Activated B cell treated with CpG ODN at 0.5 μM for 24 hours (primary cell): ENCODE data around the gene THOC6. TPM values are rescaled to one million over a fixed set of nuclear protein-coding genes. Genes with fewer than 3 reads are reported as not detected.

Source experiments
- ATAC-seq: fragments of 200-7000 bp; cut with Tn5 transposase; one replicate; pipeline ENCODE4 v1.10.0; 2021; ENCODE audit warnings: low read depth, mild to moderate bottlenecking, moderate library complexity
- CTCF ChIA-PET: fragments of 350-600 bp; sonication (Branson Sonifier 250); formaldehyde crosslinking; loops from one replicate; lab custom pipeline; 2021; ENCODE audit warnings: antibody characterized with exemption; lab: Charles Lee
- POLR2A ChIA-PET: fragments of 350-600 bp; sonication (Branson Sonifier 250); formaldehyde crosslinking; loops from one replicate; lab custom pipeline; 2021; ENCODE audit warnings: antibody characterized with exemption; lab: Charles Lee
- DNase-seq: peaks from one replicate; pipeline ENCODE4 v3.0.0; 2022
- H3K27ac Mint-ChIP-seq: one replicate; pipeline ENCODE4 v1.8.0; 2020; ENCODE audit warnings: mixed read lengths
- H3K27me3 Mint-ChIP-seq: one replicate; pipeline ENCODE4 v1.8.0; 2021; ENCODE audit warnings: mixed read lengths
- H3K36me3 Mint-ChIP-seq: one replicate; pipeline ENCODE4 v1.8.0; 2021; ENCODE audit warnings: low read depth, mixed read lengths
- H3K4me1 Mint-ChIP-seq: one replicate; pipeline ENCODE4 v1.8.0; 2021; ENCODE audit warnings: mixed read lengths
- H3K4me3 Mint-ChIP-seq: one replicate; pipeline ENCODE4 v1.8.0; 2020; ENCODE audit warnings: mild to moderate bottlenecking, mixed read lengths
- H3K9me3 Mint-ChIP-seq: one replicate; pipeline ENCODE4 v1.8.0; 2020; ENCODE audit warnings: mixed read lengths
- intact Hi-C: fragments of 100-400 bp; cut with micrococcal nuclease; formaldehyde crosslinking; loops from one replicate; pipeline ENCODE4 v1.15.1; 2024
- total RNA-seq: library from RNA; stranded (reverse); gene quantifications from 2 replicates; pipeline ENCODE4 v1.2.3, GENCODE V29; 2022
- TF ChIP-seq, protein P1 (sequence below): fragments of 200-600 bp; IDR thresholded peaks from one replicate; pipeline ENCODE4 v1.8.0; 2022; ENCODE audit warnings: antibody characterized with exemption, mild to moderate bottlenecking

THOC6 gene
- total RNA-seq, 1 donor from 2014 or later: 45.8 TPM

- Mint-ChIP-seq H3K4me3 (no peak overlapping the region), H3K9me3 (no peaks in the 10 kb centered on the region), H3K4me1 (peaks cover 44% of the 10 kb centered on the region), H3K27me3 (peaks cover 15% of the 10 kb centered on the region), H3K36me3 (peaks cover 21% of the 10 kb centered on the region), H3K27ac (no peak overlapping the region)
- ChIA-PET CTCF (interaction anchor here (1.4 kb wide), 1 partner anchor 23 kb away, joined by 6 read pairs; no protein-coding TSS in a partner anchor), POLR2A (interaction anchor here (1.4 kb wide), 1 partner anchor 22 kb away, joined by 3 read pairs; no protein-coding TSS in a partner anchor)
- ATAC-seq: no peak
- intact Hi-C loops: no loop called here
- TF ChIP-seq, protein P1, sequence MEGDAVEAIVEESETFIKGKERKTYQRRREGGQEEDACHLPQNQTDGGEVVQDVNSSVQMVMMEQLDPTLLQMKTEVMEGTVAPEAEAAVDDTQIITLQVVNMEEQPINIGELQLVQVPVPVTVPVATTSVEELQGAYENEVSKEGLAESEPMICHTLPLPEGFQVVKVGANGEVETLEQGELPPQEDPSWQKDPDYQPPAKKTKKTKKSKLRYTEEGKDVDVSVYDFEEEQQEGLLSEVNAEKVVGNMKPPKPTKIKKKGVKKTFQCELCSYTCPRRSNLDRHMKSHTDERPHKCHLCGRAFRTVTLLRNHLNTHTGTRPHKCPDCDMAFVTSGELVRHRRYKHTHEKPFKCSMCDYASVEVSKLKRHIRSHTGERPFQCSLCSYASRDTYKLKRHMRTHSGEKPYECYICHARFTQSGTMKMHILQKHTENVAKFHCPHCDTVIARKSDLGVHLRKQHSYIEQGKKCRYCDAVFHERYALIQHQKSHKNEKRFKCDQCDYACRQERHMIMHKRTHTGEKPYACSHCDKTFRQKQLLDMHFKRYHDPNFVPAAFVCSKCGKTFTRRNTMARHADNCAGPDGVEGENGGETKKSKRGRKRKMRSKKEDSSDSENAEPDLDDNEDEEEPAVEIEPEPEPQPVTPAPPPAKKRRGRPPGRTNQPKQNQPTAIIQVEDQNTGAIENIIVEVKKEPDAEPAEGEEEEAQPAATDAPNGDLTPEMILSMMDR: no peak
- DNase-seq: no peak
Observed at GRCh38 chr16:3026003-3026378, 2.2 kb downstream of the THOC6 start.

DNA sequence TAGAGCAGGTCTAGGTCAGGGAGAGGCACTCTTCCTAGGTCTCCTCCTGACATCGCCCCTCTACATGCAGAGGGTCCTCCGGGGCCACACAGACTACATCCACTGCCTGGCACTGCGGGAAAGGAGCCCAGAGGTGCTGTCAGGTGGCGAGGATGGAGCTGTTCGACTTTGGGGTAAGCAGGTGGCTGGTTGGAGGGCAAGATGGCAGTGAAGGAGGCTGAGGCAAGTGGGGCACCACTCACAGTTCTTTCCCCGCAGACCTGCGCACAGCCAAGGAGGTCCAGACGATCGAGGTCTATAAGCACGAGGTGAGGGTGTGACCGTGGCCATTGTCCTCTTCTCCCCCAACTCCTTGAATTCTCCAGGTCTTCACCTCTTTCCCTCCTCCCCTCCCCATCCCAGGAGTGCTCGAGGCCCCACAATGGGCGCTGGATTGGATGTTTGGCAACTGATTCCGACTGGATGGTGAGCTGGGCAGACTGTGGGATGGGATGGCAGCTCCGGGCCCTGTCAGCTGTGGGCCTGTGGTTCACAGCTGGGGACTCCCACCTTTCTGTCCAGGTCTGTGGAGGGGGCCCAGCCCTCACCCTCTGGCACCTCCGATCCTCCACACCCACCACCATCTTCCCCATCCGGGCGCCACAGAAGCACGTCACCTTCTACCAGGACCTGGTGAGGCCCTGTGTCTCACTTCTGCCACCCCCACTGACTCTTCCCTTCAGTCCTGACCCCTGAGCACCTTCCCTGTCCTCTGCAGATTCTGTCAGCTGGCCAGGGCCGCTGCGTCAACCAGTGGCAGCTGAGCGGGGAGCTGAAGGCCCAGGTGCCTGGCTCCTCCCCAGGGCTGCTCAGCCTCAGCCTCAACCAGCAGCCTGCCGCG, 3.0 kb downstream of the THOC6 start:
- Mint-ChIP-seq H3K4me3 (no peak overlapping the region), H3K9me3 (no peaks in the 10 kb centered on the region), H3K27me3 (peaks cover 17% of the 10 kb centered on the region), H3K36me3 (peaks cover 21% of the 10 kb centered on the region), H3K4me1 (peaks cover 38% of the 10 kb centered on the region), H3K27ac (no peak overlapping the region)
- CTCF ChIA-PET: interaction anchor here (0.7 to 9.0 kb wide), 5 partner anchors 20 to 104 kb away, joined by 3 to 87 read pairs (median 6); partner anchors contain the start of gene ZNF213
- intact Hi-C loops: no loop called here
- DNase-seq: no peak
- POLR2A ChIA-PET: interaction anchor here (0.7 to 1.5 kb wide), 5 partner anchors 23 to 1200 kb away, joined by 3 to 9 read pairs (median 3); partner anchors contain the start of genes FAHD1, KCTD5, ZNF213 and ZNF263
- no peak for ATAC-seq
- TF ChIP-seq, protein P1: no peak

DNA sequence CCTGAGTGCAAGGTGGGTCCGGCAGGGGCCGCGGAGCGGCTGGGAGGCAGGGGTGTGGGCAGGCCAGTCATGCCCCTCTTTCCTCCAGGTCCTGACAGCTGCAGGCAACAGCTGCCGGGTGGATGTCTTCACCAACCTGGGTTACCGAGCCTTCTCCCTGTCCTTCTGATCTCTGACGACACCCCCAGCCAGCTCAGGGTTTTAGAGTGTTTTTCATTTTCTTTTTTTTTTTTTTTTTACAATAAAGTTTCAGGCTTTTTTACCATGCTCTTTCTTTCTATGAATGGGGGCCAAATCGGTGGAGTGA, 3.6 kb downstream of the THOC6 start:
- H3K27ac Mint-ChIP-seq: no peak overlapping the region
- ChIA-PET POLR2A (interaction anchor here (0.7 to 1.5 kb wide), 8 partner anchors 8 to 1200 kb away, joined by 3 to 9 read pairs (median 4); partner anchors contain the start of genes FAHD1, KCTD5, TNFRSF12A and ZNF213), CTCF (interaction anchor here (0.8 to 9.0 kb wide), 10 partner anchors 8 to 161 kb away, joined by 3 to 87 read pairs (median 6); partner anchors contain the start of genes TNFRSF12A and ZNF213)
- H3K4me1 Mint-ChIP-seq: peaks cover 32% of the 10 kb centered on the region
- H3K27me3 Mint-ChIP-seq: peaks cover 19% of the 10 kb centered on the region
- peaks cover 21% of the 10 kb centered on the region for H3K36me3 Mint-ChIP-seq
- no peaks in the 10 kb centered on the region for H3K9me3 Mint-ChIP-seq
- DNase-seq (no peak), ATAC-seq (no peak)
- H3K4me3 Mint-ChIP-seq: no peak overlapping the region
- TF ChIP-seq, protein P1: no peak
- intact Hi-C loops: no loop called here

DNA sequence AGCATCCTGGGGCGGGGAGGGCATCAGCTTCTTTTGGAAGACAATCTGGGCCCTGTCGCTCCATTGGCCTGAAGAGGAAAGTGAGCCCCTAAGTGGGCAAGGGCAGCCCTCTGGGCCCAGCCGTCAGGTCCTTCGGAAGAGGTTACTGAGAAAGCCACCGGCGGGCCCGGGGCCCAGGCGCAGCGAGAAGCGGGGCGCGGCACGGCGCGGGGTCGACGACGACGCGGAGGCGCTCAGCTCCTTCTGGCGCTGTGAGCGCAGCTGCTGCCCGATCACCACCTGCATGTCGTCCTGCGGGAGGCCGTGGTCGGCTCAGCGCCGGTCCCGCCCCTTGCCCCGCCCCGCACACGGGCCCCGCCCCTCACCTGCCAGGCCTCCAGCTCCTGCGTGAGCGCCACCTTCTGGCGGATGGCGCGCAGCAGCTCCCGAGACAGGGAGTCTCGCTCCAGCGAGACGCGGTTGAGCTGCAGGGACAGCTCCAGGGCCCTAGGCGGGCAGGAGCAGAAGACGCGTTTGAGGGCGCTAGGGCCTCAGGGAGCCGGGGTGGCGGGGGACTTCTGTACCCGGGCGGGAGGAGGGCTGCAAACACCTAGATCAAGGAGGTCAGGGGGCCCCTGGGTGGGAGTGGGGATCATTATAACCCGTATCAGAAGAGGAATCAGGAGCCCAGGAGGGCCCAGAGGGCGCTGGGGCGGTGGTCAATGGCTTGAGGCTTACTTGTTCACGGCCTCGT, 4.3 kb downstream of the THOC6 start:
- peak; percentile 79 for DNase-seq
- intact Hi-C loops: loop anchor here (1.0 to 2.0 kb wide), 2 partner anchors 25 to 31 kb away; no protein-coding TSS in a partner anchor
- no peaks in the 10 kb centered on the region for H3K9me3 Mint-ChIP-seq
- H3K27me3 Mint-ChIP-seq: peaks cover 25% of the 10 kb centered on the region
- peaks cover 21% of the 10 kb centered on the region for H3K36me3 Mint-ChIP-seq
- no peak overlapping the region for H3K27ac Mint-ChIP-seq
- TF ChIP-seq, protein P1: peak; percentile 42
- H3K4me3 Mint-ChIP-seq: no peak overlapping the region
- POLR2A ChIA-PET: interaction anchor here (0.6 to 2.4 kb wide), 11 partner anchors 8 to 349 kb away, joined by 3 to 23 read pairs (median 4); partner anchors contain the start of genes KCTD5, TNFRSF12A, ZNF213 and ZNF263
- CTCF ChIA-PET: interaction anchor here (0.5 to 9.0 kb wide), 16 partner anchors 9 to 161 kb away, joined by 3 to 87 read pairs (median 4); partner anchors contain the start of genes TNFRSF12A and ZNF213
- H3K4me1 Mint-ChIP-seq: peaks cover 25% of the 10 kb centered on the region
- ATAC-seq: peak; percentile 51
